Measurements from ENCODE around the gene CTSC. TPM values are rescaled to one million over a fixed set of nuclear protein-coding genes. Genes with fewer than 3 reads are reported as not detected.

Gene CTSC
- total RNA-seq, 4 donors from 2014 or later, result 41.2 to 84.6 (median 46.0) TPM

GRCh38 chr11:88337987-88338668 lies 592 bp upstream of the CTSC start:
- no peaks in the 10 kb centered on the region for H3K36me3 ChIP-seq
- WGBS, 2 donors, result 4 to 8% methylated on average over 15 of the region's 15 CpGs
- no peaks in the 10 kb centered on the region for H3K27me3 ChIP-seq
- peaks cover 0 to 39% (median 7%) of the 10 kb centered on the region in 4 donors for H3K4me1 ChIP-seq
- no peaks in the 10 kb centered on the region for H3K9me3 ChIP-seq
- DNase-seq (ENCODE audit: low spot score in 2 of 2), result peak in 1 of 2 donors; percentile 31
- TF ChIP-seq EP300 (IDR thresholded peaks at IDR 0.05) (peak in 1 of 2 donors; percentile 65), CTCF (IDR thresholded peaks at IDR 0.05) (no peak)
- peak overlapping the region; percentile 68 to 78 (median 78) for H3K4me3 ChIP-seq
- H3K27ac ChIP-seq, result peak overlapping the region; percentile 67 to 87 (median 78)

GRCh38 chr11:88335284-88335683 lies 2.3 kb downstream of the CTSC start:
- H3K36me3 ChIP-seq, result peaks cover 0 to 17% (median 0%) of the 10 kb centered on the region in 3 donors
- H3K4me1 ChIP-seq, result peaks cover 0 to 44% (median 7%) of the 10 kb centered on the region in 4 donors
- TF ChIP-seq CTCF (IDR thresholded peaks at IDR 0.05) (no peak), POLR2A (IDR thresholded peaks at IDR 0.05) (no peak), EP300 (IDR thresholded peaks at IDR 0.05) (no peak)
- 63 to 70% methylated on average over 4 of the region's 4 CpGs for WGBS, 2 donors
- H3K4me3 ChIP-seq, result peak overlapping the region in 2 of 4 donors; percentile 1 to 78
- H3K27me3 ChIP-seq, result no peaks in the 10 kb centered on the region
- no peak for DNase-seq (ENCODE audit: low spot score in 2 of 2)
- H3K27ac ChIP-seq, result peak overlapping the region in 1 of 4 donors; percentile 5
- H3K9me3 ChIP-seq, result no peaks in the 10 kb centered on the region

GRCh38 chr11:88333862-88334261 lies 3.7 kb downstream of the CTSC start:
- Histone ChIP-seq H3K4me1 (peaks cover 0 to 31% (median 5%) of the 10 kb centered on the region in 4 donors), H3K36me3 (peaks cover 0 to 27% (median 0%) of the 10 kb centered on the region in 3 donors), H3K27ac (no peak overlapping the region), H3K27me3 (no peaks in the 10 kb centered on the region), H3K9me3 (no peaks in the 10 kb centered on the region), H3K4me3 (no peak overlapping the region)
- 82 to 93% methylated on average over 2 of the region's 2 CpGs for WGBS, 2 donors
- TF ChIP-seq EP300 (IDR thresholded peaks at IDR 0.05) (no peak), POLR2A (IDR thresholded peaks at IDR 0.05) (no peak), CTCF (IDR thresholded peaks at IDR 0.05) (no peak)
- DNase-seq (ENCODE audit: low spot score in 2 of 2), result no peak

- Histone ChIP-seq H3K36me3 (peaks cover 0 to 27% (median 0%) of the 10 kb centered on the region in 3 donors), H3K4me3 (no peak overlapping the region), H3K27ac (no peak overlapping the region), H3K4me1 (peaks cover 0 to 25% (median 0%) of the 10 kb centered on the region in 4 donors), H3K9me3 (no peaks in the 10 kb centered on the region), H3K27me3 (no peaks in the 10 kb centered on the region)
- TF ChIP-seq CTCF (IDR thresholded peaks at IDR 0.05) (no peak), POLR2A (IDR thresholded peaks at IDR 0.05) (no peak), EP300 (IDR thresholded peaks at IDR 0.05) (no peak)
- no peak for DNase-seq (ENCODE audit: low spot score in 2 of 2)
- 52 to 56% methylated on average over 1 of the region's 1 CpG for WGBS, 2 donors
These were observed 4.7 kb downstream of the CTSC start for GRCh38 chr11:88332851-88333250.

GRCh38 chr11:88330826-88331428 lies 6.6 kb downstream of the CTSC start:
- peaks cover 0 to 34% (median 0%) of the 10 kb centered on the region in 3 donors for H3K36me3 ChIP-seq
- 89 to 94% methylated on average over 5 of the region's 5 CpGs for WGBS, 2 donors

More at GRCh38 chr11:88330826-88331428, 6.6 kb downstream of the CTSC start:
- no peaks in the 10 kb centered on the region for H3K9me3 ChIP-seq
- H3K27me3 ChIP-seq, result no peaks in the 10 kb centered on the region
- H3K4me3 ChIP-seq, result no peak overlapping the region
- no peak for TF ChIP-seq POLR2A (IDR thresholded peaks at IDR 0.05)
- TF ChIP-seq EP300 (IDR thresholded peaks at IDR 0.05), result no peak
- no peak for TF ChIP-seq CTCF (IDR thresholded peaks at IDR 0.05)
- peaks cover 0 to 40% (median 0%) of the 10 kb centered on the region in 4 donors for H3K4me1 ChIP-seq
- no peak overlapping the region for H3K27ac ChIP-seq
- no peak for DNase-seq (ENCODE audit: low spot score in 2 of 2)
